B cell (primary cell): ENCODE measurements around the gene KRTAP4-9. TPM values are rescaled to one million over a fixed set of nuclear protein-coding genes. Genes with fewer than 3 reads are reported as not detected.

Source experiments
- ATAC-seq: fragments of 200-7000 bp; cut with Tn5 transposase; one replicate; pipeline ENCODE4 v1.10.0; 2021; ENCODE audit warnings: low read depth, mild to moderate bottlenecking, moderate number of reproducible peaks, moderate library complexity
- CTCF ChIA-PET: fragments of 350-600 bp; sonication (Branson Sonifier 250); formaldehyde crosslinking; loops from one replicate; lab custom pipeline; 2021; ENCODE audit warnings: antibody characterized with exemption, inconsistent platforms; lab: Charles Lee
- POLR2A ChIA-PET: fragments of 350-600 bp; sonication (Branson Sonifier 250); formaldehyde crosslinking; loops from one replicate; lab custom pipeline; 2021; ENCODE audit warnings: antibody characterized with exemption; lab: Charles Lee
- DNase-seq: peaks from one replicate; pipeline ENCODE4 v3.0.0; 2013
- H2AFZ ChIP-seq: 2 replicates; pipeline ENCODE4 v1.6.1; 2012; ENCODE audit warnings: mild to moderate bottlenecking, low read depth, low read length; ENCODE audit not compliant: insufficient read depth, poor library complexity, severe bottlenecking
- H3K27ac ChIP-seq, 2 donors: 1 replicate in 1 of 2; 2 replicates in 1 of 2; pipeline ENCODE4 v1.5.1; 2012 to 2013; ENCODE audit warnings: low read length in 2 of 2, mild to moderate bottlenecking in 2 of 2, moderate library complexity in 1 of 2
- H3K27me3 ChIP-seq, 4 experiments: fragments of 200-600 bp in 1 of 4; sonication (generic) in 1 of 4; replicated peaks in 1 of 4; 1 replicate in 2 of 4; 2 replicates in 2 of 4; pipeline versions ENCODE4 v1.6.1 to v1.7.0; 2013 to 2016; ENCODE audit warnings: low read length in 3 of 4, mild to moderate bottlenecking in 2 of 4, mixed read lengths in 1 of 4, moderate library complexity in 1 of 4; ENCODE audit not compliant: insufficient read depth in 4 of 4, control insufficient read depth in 3 of 4; ENCODE audit errors: control extremely low read depth in 1 of 4
- H3K36me3 ChIP-seq, 2 experiments: replicated peaks in 1 of 2; 1 replicate in 1 of 2; 2 replicates in 1 of 2; pipeline versions ENCODE4 v1.6.1 to v1.7.1; 2013; ENCODE audit warnings: low read length in 1 of 2; ENCODE audit not compliant: insufficient read depth in 2 of 2, control insufficient read depth in 1 of 2; ENCODE audit errors: control extremely low read depth in 1 of 2, extremely low read depth in 1 of 2
- H3K4me1 ChIP-seq, 2 donors: fragments of 200-600 bp in 1 of 2; sonication (generic) in 1 of 2; 1 replicate in 1 of 2; 2 replicates in 1 of 2; pipeline versions ENCODE4 v1.5.1 to v1.6.1; 2013 to 2017; ENCODE audit warnings: low read length in 2 of 2; ENCODE audit not compliant: control insufficient read depth in 2 of 2, insufficient read depth in 2 of 2
- H3K4me2 ChIP-seq: replicated peaks from 2 replicates; pipeline ENCODE3; 2012; ENCODE audit warnings: mild to moderate bottlenecking, low read depth, low read length; ENCODE audit not compliant: poor library complexity, severe bottlenecking
- H3K4me3 ChIP-seq, 5 experiments: fragments of 200-600 bp in 1 of 5; sonication (generic) in 1 of 5; 1 replicate in 3 of 5; 2 replicates in 2 of 5; pipeline versions ENCODE4 v1.5.1 to v1.7.0; 2011 to 2016; ENCODE audit warnings: low read length in 4 of 5, mild to moderate bottlenecking in 4 of 5, low read depth in 2 of 5, control low read depth in 1 of 5, moderate library complexity in 1 of 5; ENCODE audit not compliant: insufficient read depth in 1 of 5; ENCODE audit errors: control extremely low read depth in 1 of 5, extremely low read depth in 1 of 5
- H3K79me2 ChIP-seq: fragments of 200-600 bp; sonication (generic); one replicate; pipeline ENCODE4 v1.6.0; 2016; ENCODE audit warnings: low read length; ENCODE audit not compliant: control insufficient read depth, insufficient read depth
- H3K9ac ChIP-seq: fragments of 200-600 bp; sonication (generic); 2 replicates; pipeline ENCODE4 v1.6.1; 2017; ENCODE audit warnings: mild to moderate bottlenecking, low read length, moderate library complexity
- H3K9me3 ChIP-seq, 3 donors: one replicate each; pipeline versions ENCODE4 v1.6.1 to v1.7.1; 2013; ENCODE audit warnings: low read length in 2 of 3; ENCODE audit not compliant: control insufficient read depth in 2 of 3, insufficient read depth in 1 of 3; ENCODE audit errors: control extremely low read depth in 1 of 3
- H4K20me1 ChIP-seq: 2 replicates; pipeline ENCODE4 v1.6.0; 2012; ENCODE audit warnings: mild to moderate bottlenecking, low read length; ENCODE audit not compliant: insufficient read depth, control insufficient read depth, poor library complexity, severe bottlenecking
- H3K27ac Mint-ChIP-seq: one replicate; pipeline ENCODE4 v1.8.0; 2021; ENCODE audit warnings: mixed read lengths
- H3K27me3 Mint-ChIP-seq: one replicate; pipeline ENCODE4 v1.8.0; 2021; ENCODE audit warnings: mixed read lengths
- H3K4me1 Mint-ChIP-seq: one replicate; pipeline ENCODE4 v1.8.0; 2021; ENCODE audit warnings: mixed read lengths
- H3K4me3 Mint-ChIP-seq: one replicate; pipeline ENCODE4 v1.8.0; 2021; ENCODE audit warnings: mixed read lengths
- H3K9me3 Mint-ChIP-seq: one replicate; pipeline ENCODE4 v1.8.0; 2022; ENCODE audit warnings: mixed read lengths; ENCODE audit not compliant: insufficient read depth
- EZH2 ChIP-seq: IDR thresholded peaks from 2 replicates; pipeline ENCODE4 v1.6.1; 2012; ENCODE audit warnings: borderline replicate concordance, low read depth, mild to moderate bottlenecking, moderate library complexity, low read length; ENCODE audit not compliant: insufficient read depth, poor library complexity, severe bottlenecking
- WGBS: methylation state at CpG from one replicate; pipeline ENCODE4 v1.1.5; 2013; ENCODE audit warnings: missing lambda C conversion rate; ENCODE audit not compliant: insufficient coverage; 5-methylcytosine and 5-hydroxymethylcytosine counted together
- intact Hi-C: fragments of 100-400 bp; cut with micrococcal nuclease; formaldehyde crosslinking; loops from one replicate; pipeline ENCODE4 v1.10.0; 2022
- polyA plus RNA-seq: library from polyadenylated mRNA; depleted of rRNA; stranded (reverse); fragments of >200 nt; gene quantifications from 2 replicates; pipeline ENCODE4 v1.2.3, GENCODE V29; 2012
- total RNA-seq, 2 donors: library from RNA; stranded (reverse); fragments of 120-200 nt in 1 of 2; gene quantifications; 1 replicate in 1 of 2; 2 replicates in 1 of 2; pipeline versions ENCODE4 v1.2.3 to v1.2.4, GENCODE V29; 2013 to 2022
- TF ChIP-seq, protein P1 (sequence below): fragments of 200-600 bp; IDR thresholded peaks from one replicate; pipeline ENCODE4 v1.8.0; 2022; ENCODE audit warnings: antibody characterized with exemption, mild to moderate bottlenecking

KRTAP4-9 gene
- total and polyA plus RNA-seq, 2 donors (not counting 1 experiment from before 2014, with no cell fraction given) = not detected

GRCh38 chr17:41098042-41098441 is 7.1 kb upstream of the KRTAP4-9 start, which contains the start of gene KRTAP4-8:
KRTAP4-8 (minus strand) TSS chr17:41098142; CDS start chr17:41098084, 58 bp downstream.
- WGBS = 100% methylated on average over 1 of the region's 4 CpGs
- ChIA-PET POLR2A (no interaction called here), CTCF (no interaction called here)
- H3K4me3 Mint-ChIP-seq = no peak within 1 kb of the TSS
- no peak within 1 kb of the TSS for H3K27ac ChIP-seq
- peaks cover 1% of the 10 kb centered on the region for H3K9me3 Mint-ChIP-seq
- no peak for DNase-seq
- H3K4me1 ChIP-seq = peaks cover 4 to 7% of the 10 kb centered on the region in 2 donors
- H3K9me3 ChIP-seq = peaks cover 0 to 15% (median 0%) of the 10 kb centered on the region in 3 donors
- no peak within 1 kb of the TSS for H2AFZ ChIP-seq
- no peaks in the 10 kb centered on the region for H3K36me3 ChIP-seq
- H3K27me3 ChIP-seq = peaks cover 0 to 5% (median 0%) of the 10 kb centered on the region in 4 experiments
- no peaks in the 10 kb centered on the region for H3K79me2 ChIP-seq
- H3K4me3 ChIP-seq = no peak within 1 kb of the TSS
- no peak within 1 kb of the TSS for H3K9ac ChIP-seq
- TF ChIP-seq, protein P1, sequence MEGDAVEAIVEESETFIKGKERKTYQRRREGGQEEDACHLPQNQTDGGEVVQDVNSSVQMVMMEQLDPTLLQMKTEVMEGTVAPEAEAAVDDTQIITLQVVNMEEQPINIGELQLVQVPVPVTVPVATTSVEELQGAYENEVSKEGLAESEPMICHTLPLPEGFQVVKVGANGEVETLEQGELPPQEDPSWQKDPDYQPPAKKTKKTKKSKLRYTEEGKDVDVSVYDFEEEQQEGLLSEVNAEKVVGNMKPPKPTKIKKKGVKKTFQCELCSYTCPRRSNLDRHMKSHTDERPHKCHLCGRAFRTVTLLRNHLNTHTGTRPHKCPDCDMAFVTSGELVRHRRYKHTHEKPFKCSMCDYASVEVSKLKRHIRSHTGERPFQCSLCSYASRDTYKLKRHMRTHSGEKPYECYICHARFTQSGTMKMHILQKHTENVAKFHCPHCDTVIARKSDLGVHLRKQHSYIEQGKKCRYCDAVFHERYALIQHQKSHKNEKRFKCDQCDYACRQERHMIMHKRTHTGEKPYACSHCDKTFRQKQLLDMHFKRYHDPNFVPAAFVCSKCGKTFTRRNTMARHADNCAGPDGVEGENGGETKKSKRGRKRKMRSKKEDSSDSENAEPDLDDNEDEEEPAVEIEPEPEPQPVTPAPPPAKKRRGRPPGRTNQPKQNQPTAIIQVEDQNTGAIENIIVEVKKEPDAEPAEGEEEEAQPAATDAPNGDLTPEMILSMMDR = no peak
- TF ChIP-seq EZH2 = no peak
- H3K4me1 Mint-ChIP-seq = peaks cover 8% of the 10 kb centered on the region
- no peak within 1 kb of the TSS for H3K4me2 ChIP-seq
- H3K27me3 Mint-ChIP-seq = peaks cover 31% of the 10 kb centered on the region
- intact Hi-C loops = no loop called here
- H4K20me1 ChIP-seq = no peaks in the 10 kb centered on the region
- no peak for ATAC-seq
- H3K27ac Mint-ChIP-seq = no peak within 1 kb of the TSS

GRCh38 chr17:41098481-41098880 is 6.7 kb upstream of the KRTAP4-9 start:
- no peak overlapping the region for H3K27ac Mint-ChIP-seq

More at GRCh38 chr17:41098481-41098880, 6.7 kb upstream of the KRTAP4-9 start:
- CTCF ChIA-PET = no interaction called here
- no peaks in the 10 kb centered on the region for H4K20me1 ChIP-seq
- H3K9ac ChIP-seq = no peak overlapping the region
- H2AFZ ChIP-seq = no peak overlapping the region
- intact Hi-C loops = no loop called here
- DNase-seq = no peak
- TF ChIP-seq, protein P1 = no peak
- no peak for TF ChIP-seq EZH2
- H3K79me2 ChIP-seq = no peaks in the 10 kb centered on the region
- no peaks in the 10 kb centered on the region for H3K9me3 Mint-ChIP-seq
- 88% methylated on average over 2 of the region's 6 CpGs for WGBS
- peaks cover 0 to 5% (median 0%) of the 10 kb centered on the region in 4 experiments for H3K27me3 ChIP-seq
- H3K9me3 ChIP-seq = peaks cover 0 to 14% (median 0%) of the 10 kb centered on the region in 3 donors
- no peak overlapping the region for H3K4me2 ChIP-seq
- H3K4me3 Mint-ChIP-seq = no peak overlapping the region
- no peak for ATAC-seq
- H3K4me3 ChIP-seq = no peak overlapping the region
- peaks cover 8% of the 10 kb centered on the region for H3K4me1 Mint-ChIP-seq
- H3K4me1 ChIP-seq = peaks cover 4 to 7% of the 10 kb centered on the region in 2 donors
- H3K27me3 Mint-ChIP-seq = peaks cover 33% of the 10 kb centered on the region
- H3K36me3 ChIP-seq = no peaks in the 10 kb centered on the region
- POLR2A ChIA-PET = no interaction called here
- no peak overlapping the region for H3K27ac ChIP-seq
